NCI-H1417 treated with DMSO at 0.1 percent for 48 hours (cell line): ENCODE data around the gene GLRA3.
"Not testable (repeated sequence)": the region's sequence is repeated elsewhere in the genome, so short reads cannot be mapped to it uniquely, and the experiment has no call there.

Experiments used
- DNase-seq: peaks from one replicate; lab custom pipeline; 2025; lab: John Stamatoyannopoulos, UW

Gene GLRA3

GRCh38 chr4:174654634-174655033 is 174.4 kb downstream of the GLRA3 start:
- DNase-seq = no peak

GRCh38 chr4:174650711-174651355 is 178.2 kb downstream of the GLRA3 start:
- DNase-seq = no peak

GRCh38 chr4:174648812-174649211 is 180.2 kb downstream of the GLRA3 start:
- DNase-seq = no peak

- DNase-seq = no peak
Observed at GRCh38 chr4:174646326-174646725, 182.7 kb downstream of the GLRA3 start.

- no peak for DNase-seq
Observed at GRCh38 chr4:174640146-174640545, 188.9 kb downstream of the GLRA3 start.

- no peak for DNase-seq
Observed at GRCh38 chr4:174635732-174636131, 193.3 kb downstream of the GLRA3 start.

GRCh38 chr4:174633399-174633798 is 195.6 kb downstream of the GLRA3 start:
- no peak for DNase-seq

- no peak for DNase-seq
Observed at GRCh38 chr4:174631901-174632758, 196.9 kb downstream of the GLRA3 start.

- not testable (repeated sequence) for DNase-seq
Observed at GRCh38 chr4:174629907-174630450, 199.1 kb downstream of the GLRA3 start.

GRCh38 chr4:174629265-174629664 is 199.8 kb downstream of the GLRA3 start:
- no peak for DNase-seq

- DNase-seq = no peak
Observed at GRCh38 chr4:174628191-174628590, 200.9 kb downstream of the GLRA3 start.

- no peak for DNase-seq
Observed at GRCh38 chr4:174627473-174627872, 201.6 kb downstream of the GLRA3 start.

- no peak for DNase-seq
Observed at GRCh38 chr4:174626342-174627008, 202.6 kb downstream of the GLRA3 start.

GRCh38 chr4:174616661-174617060 is 212.4 kb downstream of the GLRA3 start:
- DNase-seq = no peak

GRCh38 chr4:174613979-174614378 is 215.1 kb downstream of the GLRA3 start:
- DNase-seq = no peak

- DNase-seq = no peak
Observed at GRCh38 chr4:174611792-174612191, 217.3 kb downstream of the GLRA3 start.

GRCh38 chr4:174607792-174608191 is 221.3 kb downstream of the GLRA3 start:
- no peak for DNase-seq

GRCh38 chr4:174604198-174604597 is 224.8 kb downstream of the GLRA3 start:
- peak; percentile 23 for DNase-seq

GRCh38 chr4:174600391-174600790 is 228.7 kb downstream of the GLRA3 start:
- DNase-seq = no peak

GRCh38 chr4:174598800-174599199 is 230.2 kb downstream of the GLRA3 start:
- DNase-seq = no peak

- no peak for DNase-seq
Observed at GRCh38 chr4:174596513-174596912, 232.5 kb downstream of the GLRA3 start.

- DNase-seq = no peak
Observed at GRCh38 chr4:174595141-174595929, 233.7 kb downstream of the GLRA3 start.
